H1 (cell line): ENCODE data around the gene SEMA3F. TPM values are rescaled to one million over a fixed set of nuclear protein-coding genes. Genes with fewer than 3 reads are reported as not detected.

Source experiments
- CREB1 ChIP-seq: IDR thresholded peaks from 2 replicates; pipeline ENCODE4 v1.6.1; 2012; ENCODE audit warnings: inconsistent platforms
- EP300 ChIP-seq, 2 experiments: IDR thresholded peaks; 1 replicate in 1 of 2; 2 replicates in 1 of 2; pipeline ENCODE4 v1.6.1; 2011 to 2012; ENCODE audit warnings: low read depth in 2 of 2, low read length in 2 of 2, mild to moderate bottlenecking in 2 of 2, borderline replicate concordance in 1 of 2, inconsistent platforms in 1 of 2, moderate library complexity in 1 of 2
- EZH2 ChIP-seq: fragments of 200-600 bp; sonication (generic); IDR thresholded peaks from 2 replicates; pipeline ENCODE4 v1.7.1; 2012; ENCODE audit warnings: low read depth, mild to moderate bottlenecking, moderate library complexity, low read length, inconsistent platforms; ENCODE audit not compliant: severe bottlenecking
- FOSL1 ChIP-seq: IDR thresholded peaks from 2 replicates; pipeline ENCODE4 v1.6.1; 2011; ENCODE audit warnings: mild to moderate bottlenecking, low read depth, low read length, moderate library complexity; ENCODE audit not compliant: insufficient read depth
- HDAC2 ChIP-seq, 2 experiments: fragments of 300-600 bp in 1 of 2; sonication (generic) in 1 of 2; IDR thresholded peaks; 2 replicates each; pipeline ENCODE4 v1.6.1; 2011 to 2012; ENCODE audit warnings: low read depth in 2 of 2, low read length in 2 of 2, mild to moderate bottlenecking in 2 of 2, moderate library complexity in 2 of 2, borderline replicate concordance in 1 of 2, inconsistent platforms in 1 of 2
- RAD21 ChIP-seq, 2 experiments: IDR thresholded peaks in 1 of 2; conservative IDR thresholded peaks in 1 of 2; 2 replicates each; pipeline ENCODE4 v1.6.1; 2011; ENCODE audit warnings: low read depth in 2 of 2, low read length in 2 of 2, improper control_type of control experiment in 1 of 2, inconsistent platforms in 1 of 2, mild to moderate bottlenecking in 1 of 2, moderate library complexity in 1 of 2
- RNF2 ChIP-seq: fragments of 200-900, 300-1000 bp; sonication (generic); IDR thresholded peaks from 2 replicates; pipeline ENCODE4 v1.7.1; 2016; ENCODE audit warnings: borderline replicate concordance, low read depth, mild to moderate bottlenecking, antibody characterized with exemption, low read length; ENCODE audit not compliant: poor library complexity, severe bottlenecking; ENCODE audit errors: missing control alignments
- polyA plus RNA-seq, 7 experiments: library from polyadenylated mRNA; depleted of rRNA in 3 of 7; stranded (reverse) in 5 of 7; unstranded in 2 of 7; fragments of >200 nt in 5 of 7; fragments of 200-250 nt in 2 of 7; gene quantifications; 1 replicate in 5 of 7; 2 replicates in 1 of 7; 4 replicates in 1 of 7; pipeline versions ENCODE4 v1.2.1 to v1.2.3, GENCODE V29; 2011 to 2013; ENCODE audit warnings: missing spikeins in 2 of 7, mixed read lengths in 2 of 7
- total RNA-seq: library from RNA; stranded (reverse); fragmentation: NEBNext Ultra II Directional; extraction: Animal tissue kit (Norgen Biotek cat#: 25700); gene quantifications from 2 replicates; pipeline ENCODE4 v1.2.1, GENCODE V29; 2021

SEMA3F gene
- total and polyA plus RNA-seq, 2 of the 8 experiments (the other 6 are each of a cell fraction or from before 2014, with no cell fraction given), result 20.3 to 37.0 TPM

DNA sequence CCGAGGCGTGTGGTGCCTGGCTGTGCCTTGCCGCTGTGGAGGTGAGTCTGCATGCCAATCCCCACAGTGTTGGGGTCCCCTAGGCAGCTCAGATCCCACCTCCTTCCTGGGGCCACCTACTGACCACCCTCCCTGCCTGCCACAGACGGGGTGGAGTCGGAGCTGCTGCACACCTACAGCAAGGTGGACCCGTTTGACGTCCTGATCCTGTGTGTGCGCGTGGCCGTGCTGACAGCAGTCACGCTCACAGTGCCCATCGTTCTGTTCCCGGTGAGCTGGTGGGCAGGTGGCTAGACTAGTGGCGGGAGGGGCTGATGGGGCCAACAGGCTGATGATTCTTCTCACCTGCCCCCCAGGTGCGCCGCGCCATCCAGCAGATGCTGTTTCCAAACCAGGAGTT is 63.3 kb downstream of the SEMA3F start (continued):
- TF ChIP-seq EP300 (IDR thresholded peaks at IDR 0.05; ENCODE audit: borderline replicate concordance in 1 of 2, low read depth in 2 of 2, low read length in 2 of 2) (no peak), RNF2 (no peak), EZH2 (no peak), CREB1 (no peak), HDAC2 (IDR thresholded peaks at IDR 0.05; ENCODE audit: borderline replicate concordance in 1 of 2, low read depth in 2 of 2, low read length in 2 of 2) (no peak), FOSL1 (no peak), RAD21 (IDR thresholded peaks at IDR 0.05 in 1 of 2, conservative IDR thresholded peaks at IDR 0.05 in 1 of 2; ENCODE audit: low read depth in 2 of 2, low read length in 2 of 2) (no peak)
